A549 (cell line): ENCODE data around the gene VSTM2B. TPM values are rescaled to one million over a fixed set of nuclear protein-coding genes. Genes with fewer than 3 reads are reported as not detected.
A peak's percentile ranks its signal among the peaks of the same experiment; 100 is the strongest.

Experiments
- ATAC-seq, 2 experiments: fragments of 200-7000 bp in 1 of 2; fragments of >200 bp in 1 of 2; cut with Nextera tagmentation in 1 of 2; cut with Tn5 transposase in 1 of 2; 3 replicates each; pipeline versions ENCODE4 v1.8.0 to v1.9.1; 2018 to 2020; ENCODE audit warnings: mild to moderate bottlenecking in 1 of 2, moderate library complexity in 1 of 2
- CTCF ChIA-PET: fragments of 300-600 bp; sonication (Branson Sonifier 250); formaldehyde crosslinking; extraction: SDS; loops from one replicate; lab custom pipeline; 2021; ENCODE audit warnings: antibody characterized with exemption, inconsistent platforms; lab: Yijun Ruan, JAX
- POLR2A ChIA-PET: fragments of 350-600 bp; formaldehyde crosslinking; extraction: SDS; loops from one replicate; lab custom pipeline; 2021; ENCODE audit warnings: antibody characterized with exemption, inconsistent platforms; lab: Yijun Ruan, JAX
- DNase-seq, 2 experiments: peaks; one replicate each; pipeline versions ENCODE4 v3.0.0 to v3.0.0-alpha.2; 2011 to 2016; ENCODE audit warnings: low read depth in 1 of 2, low spot score in 1 of 2
- FAIRE-seq: peaks from 2 replicates; lab custom pipeline; 2011; peaks lifted over from hg19 to GRCh38; lab: Jason Lieb, UNC
- H3K27ac ChIP-seq, 2 experiments: fragments of >200 bp; sonication (Bioruptor Twin); formaldehyde crosslinking; 3 replicates each; pipeline ENCODE4 v1.5.1; 2016 to 2017
- H3K4me1 ChIP-seq: fragments of >200 bp; sonication (Bioruptor Twin); formaldehyde crosslinking; 3 replicates; pipeline ENCODE4 v1.6.1; 2016
- H3K4me2 ChIP-seq: fragments of >200 bp; sonication (Bioruptor Twin); formaldehyde crosslinking; 3 replicates; pipeline ENCODE4 v1.6.1; 2016
- H3K4me3 ChIP-seq: fragments of >200 bp; sonication (Bioruptor Twin); formaldehyde crosslinking; 3 replicates; pipeline ENCODE4 v1.5.1; 2016
- H3K9me3 ChIP-seq: fragments of >200 bp; sonication (Bioruptor Twin); formaldehyde crosslinking; 3 replicates; pipeline ENCODE4 v1.6.1; 2016
- CBX2 ChIP-seq: fragments of 200-600 bp; sonication (generic); IDR thresholded peaks from 2 replicates; pipeline ENCODE4 v1.6.1; 2016; ENCODE audit warnings: low read depth, mild to moderate bottlenecking, borderline replicate concordance
- CBX8 ChIP-seq: fragments of 200-600 bp; sonication (generic); IDR thresholded peaks from 2 replicates; pipeline ENCODE4 v1.6.1; 2016
- CEBPB ChIP-seq, 2 experiments: fragments of >200 bp in 1 of 2; sonication (Bioruptor Twin) in 1 of 2; formaldehyde crosslinking in 1 of 2; IDR thresholded peaks; 2 replicates each; pipeline ENCODE4 v1.6.1; 2012 to 2016
- EHMT2 ChIP-seq: fragments of 200-600 bp; sonication (generic); IDR thresholded peaks from 2 replicates; pipeline ENCODE4 v1.6.1; 2016; ENCODE audit warnings: antibody characterized with exemption, low read depth, mild to moderate bottlenecking, moderate library complexity
- ESRRA ChIP-seq: fragments of 150-350 bp; IDR thresholded peaks from 2 replicates; pipeline ENCODE4 v1.6.1; 2014; ENCODE audit warnings: mild to moderate bottlenecking, low read length, borderline replicate concordance
- FOSB ChIP-seq: fragments of 250-450 bp; sonication (Bioruptor Pico); IDR thresholded peaks from 2 replicates; pipeline ENCODE4 v1.5.0; 2020; ENCODE audit warnings: mild to moderate bottlenecking, moderate library complexity
- FOSL2 ChIP-seq, 2 experiments: fragments of 450-650 bp in 1 of 2; fragments of >200 bp in 1 of 2; sonication (Bioruptor Twin) in 1 of 2; formaldehyde crosslinking; IDR thresholded peaks; 2 replicates each; pipeline versions ENCODE4 v1.5.0 to v1.6.1; 2016 to 2020; ENCODE audit warnings: mild to moderate bottlenecking in 1 of 2, moderate library complexity in 1 of 2
- JUN ChIP-seq, 2 experiments: fragments of >200 bp; sonication (Bioruptor Twin); formaldehyde crosslinking; IDR thresholded peaks; 2 replicates in 1 of 2; 3 replicates in 1 of 2; pipeline ENCODE4 v1.6.1; 2016 to 2017
- JUNB ChIP-seq: fragments of >200 bp; sonication (Bioruptor Twin); formaldehyde crosslinking; IDR thresholded peaks from 2 replicates; pipeline ENCODE4 v1.6.1; 2016
- KDM5A ChIP-seq: fragments of 200-600 bp; sonication (generic); IDR thresholded peaks from 2 replicates; pipeline ENCODE4 v1.6.1; 2016; ENCODE audit warnings: antibody characterized with exemption, mild to moderate bottlenecking
- MAZ ChIP-seq: fragments of 150-350 bp; IDR thresholded peaks from 2 replicates; pipeline ENCODE4 v1.6.1; 2014; ENCODE audit warnings: antibody characterized with exemption, low read depth, low read length, borderline replicate concordance
- MYC ChIP-seq: IDR thresholded peaks from 2 replicates; pipeline ENCODE4 v1.6.1; 2012; ENCODE audit warnings: mild to moderate bottlenecking, inconsistent platforms, low read length, improper control_type of control experiment, borderline replicate concordance
- NR3C1 ChIP-seq: fragments of >200 bp; sonication (Bioruptor Twin); formaldehyde crosslinking; IDR thresholded peaks from 3 replicates; pipeline ENCODE4 v1.6.1; 2017
- RAD21 ChIP-seq, 2 experiments: fragments of >200 bp in 1 of 2; sonication (Bioruptor Twin) in 1 of 2; formaldehyde crosslinking in 1 of 2; IDR thresholded peaks in 1 of 2; conservative IDR thresholded peaks in 1 of 2; 2 replicates in 1 of 2; 3 replicates in 1 of 2; pipeline ENCODE4 v1.6.1; 2012 to 2018; ENCODE audit warnings: inconsistent platforms in 1 of 2
- RARB ChIP-seq: fragments of 250-450 bp; sonication (Bioruptor Pico); IDR thresholded peaks from 2 replicates; pipeline ENCODE4 v1.8.0; 2021; ENCODE audit warnings: mild to moderate bottlenecking, moderate library complexity
- SMC3 ChIP-seq: fragments of >200 bp; sonication (Bioruptor Twin); formaldehyde crosslinking; IDR thresholded peaks from 3 replicates; pipeline ENCODE4 v1.6.1; 2018; ENCODE audit warnings: inconsistent platforms
- TP53 ChIP-seq: fragments of 250-450 bp; sonication (Bioruptor Pico); IDR thresholded peaks from 2 replicates; pipeline ENCODE4 v1.5.0; 2021; ENCODE audit warnings: mild to moderate bottlenecking, moderate library complexity
- ZNF302 ChIP-seq: fragments of 250-450 bp; sonication (Bioruptor Pico); IDR thresholded peaks from 2 replicates; pipeline ENCODE4 v1.9.0; 2021; ENCODE audit warnings: inconsistent platforms, mild to moderate bottlenecking, moderate library complexity
- ZSCAN20 ChIP-seq: fragments of 250-450 bp; sonication (Bioruptor Pico); IDR thresholded peaks from 2 replicates; pipeline ENCODE4 v1.8.0; 2022; ENCODE audit warnings: mild to moderate bottlenecking, moderate library complexity
- WGBS: methylation state at CpG from one replicate; pipeline ENCODE4 v1.1.6; 2017; ENCODE audit errors: missing lambda C conversion rate; 5-methylcytosine and 5-hydroxymethylcytosine counted together
- polyA plus RNA-seq, 4 experiments: library from polyadenylated mRNA; depleted of rRNA in 3 of 4; stranded (reverse); fragments of >200 nt; fragmentation: RNase III in 1 of 4; extraction: RNeasy Plus Mini Kit Qiagen cat#74134 plus additional on column Dnase treatment in 1 of 4; gene quantifications; 2 replicates in 3 of 4; 3 replicates in 1 of 4; pipeline ENCODE4 v1.2.3, GENCODE V29; 2011 to 2017
- TF ChIP-seq, protein P1 (sequence below): IDR thresholded peaks from 2 replicates; pipeline ENCODE4 v1.6.1; 2012
- TF ChIP-seq, protein P2 (sequence below): fragments of 200-600 bp; sonication (generic); IDR thresholded peaks from 2 replicates; pipeline ENCODE4 v1.6.1; 2016; ENCODE audit warnings: antibody characterized with exemption, mild to moderate bottlenecking, moderate library complexity
- TF ChIP-seq, protein P3 (sequence below): fragments of >200 bp; sonication (Bioruptor Twin); formaldehyde crosslinking; IDR thresholded peaks from 3 replicates; pipeline ENCODE4 v1.5.1; 2016

The VSTM2B gene
- polyA plus RNA-seq, 2 of the 4 experiments (the other 2 are of a cell fraction) = not detected

DNA sequence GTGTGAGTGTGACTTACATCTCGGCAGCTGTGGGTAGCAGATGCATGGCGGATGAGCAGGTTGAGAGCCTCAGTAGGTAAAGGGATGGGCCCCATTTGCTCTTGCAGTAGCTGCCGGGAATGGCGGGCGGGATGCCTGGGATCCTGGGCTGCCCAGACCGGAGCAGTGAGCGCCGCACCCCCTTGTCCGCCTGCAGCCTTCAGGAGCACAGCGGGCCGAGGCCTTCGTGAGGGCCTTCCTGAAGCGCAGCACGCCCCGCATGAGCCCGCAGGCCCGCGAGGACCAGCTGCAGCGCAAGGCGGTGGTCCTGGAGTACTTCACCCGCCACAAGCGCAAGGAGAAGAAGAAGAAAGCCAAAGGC is 84.4 kb downstream of the VSTM2B start:
- ChIA-PET POLR2A (interaction anchor here (0.7 to 3.9 kb wide), 5 partner anchors 12 to 105 kb away, joined by 3 to 60 read pairs (median 3); partner anchors contain the start of genes C19orf12 and PLEKHF1), CTCF (interaction anchor here (0.5 to 10.4 kb wide), 62 partner anchors 14 to 1861 kb away, joined by 3 to 490 read pairs (median 6); partner anchors contain the start of genes C19orf12 and PLEKHF1)
- Histone ChIP-seq H3K27ac (no peak overlapping the region), H3K4me2 (no peak overlapping the region), H3K4me1 (peaks cover 9% of the 10 kb centered on the region; the same call in 2 of the 3 replicates), H3K4me3 (no peak overlapping the region), H3K9me3 (no peaks in the 10 kb centered on the region)
- no peak for TF ChIP-seq ESRRA
- TF ChIP-seq CBX8 = no peak
- TF ChIP-seq FOSB = no peak
- TF ChIP-seq EHMT2 = no peak
- no peak for TF ChIP-seq JUNB
- TF ChIP-seq, protein P1, sequence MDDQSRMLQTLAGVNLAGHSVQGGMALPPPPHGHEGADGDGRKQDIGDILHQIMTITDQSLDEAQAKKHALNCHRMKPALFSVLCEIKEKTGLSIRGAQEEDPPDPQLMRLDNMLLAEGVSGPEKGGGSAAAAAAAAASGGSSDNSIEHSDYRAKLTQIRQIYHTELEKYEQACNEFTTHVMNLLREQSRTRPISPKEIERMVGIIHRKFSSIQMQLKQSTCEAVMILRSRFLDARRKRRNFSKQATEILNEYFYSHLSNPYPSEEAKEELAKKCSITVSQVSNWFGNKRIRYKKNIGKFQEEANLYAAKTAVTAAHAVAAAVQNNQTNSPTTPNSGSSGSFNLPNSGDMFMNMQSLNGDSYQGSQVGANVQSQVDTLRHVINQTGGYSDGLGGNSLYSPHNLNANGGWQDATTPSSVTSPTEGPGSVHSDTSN = no peak
- no peak for TF ChIP-seq KDM5A
- no peak for TF ChIP-seq CEBPB (IDR thresholded peaks at IDR 0.05)
- TF ChIP-seq ZNF302 = no peak
- TF ChIP-seq TP53 = no peak
- no peak for TF ChIP-seq FOSL2 (IDR thresholded peaks at IDR 0.05)
- TF ChIP-seq FOSL2 (CRISPR knock-in tag; IDR thresholded peaks at IDR 0.05) = no peak
- TF ChIP-seq CBX2 = no peak
- no peak for TF ChIP-seq MYC
- TF ChIP-seq RARB (CRISPR knock-in tag) = no peak
- no peak for TF ChIP-seq NR3C1
- ATAC-seq (peak in 1 of 2 experiments; percentile 1; a peak in 1 of 6 replicates), DNase-seq (no peak), FAIRE-seq (no peak)
- 77% methylated on average over 22 of the region's 22 CpGs for WGBS

DNA sequence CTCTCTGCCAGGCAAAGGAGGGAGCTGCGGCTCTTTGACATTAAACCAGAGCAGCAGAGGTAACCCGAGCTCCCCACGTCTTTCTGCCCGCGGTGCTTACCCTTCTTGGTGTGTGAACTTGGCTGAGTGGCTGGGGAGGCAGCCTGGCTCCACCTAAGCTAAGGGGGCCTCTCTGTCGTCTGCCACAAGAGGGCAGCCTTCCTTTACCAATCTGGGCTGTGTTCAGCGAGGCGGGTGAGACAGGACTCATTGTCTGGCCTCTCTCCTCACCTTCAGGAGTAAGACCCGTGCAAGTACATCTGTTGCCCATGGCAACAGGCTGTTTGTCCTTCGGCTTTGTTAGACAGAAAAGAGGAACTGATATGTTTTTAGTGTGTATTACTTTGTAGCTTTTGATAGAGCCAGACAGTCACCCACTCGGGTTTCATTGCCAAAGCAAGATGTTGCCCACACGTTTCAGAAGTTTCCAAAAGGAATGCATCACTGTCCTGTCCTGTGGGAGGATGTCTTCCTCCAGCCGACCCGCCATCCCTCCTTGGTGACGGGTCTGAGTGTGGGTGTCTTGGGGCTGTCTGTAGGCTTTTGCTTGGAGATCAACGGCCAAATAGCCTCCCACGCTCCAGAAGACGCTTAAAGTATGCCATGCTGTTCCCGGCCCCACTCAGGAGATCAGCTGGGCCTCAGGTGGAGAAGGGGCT is 84.9 kb downstream of the VSTM2B start:
- DNase-seq (peak; percentile 89 to 96), FAIRE-seq (peak; percentile 91), ATAC-seq (peak; percentile 77 to 90)
- POLR2A ChIA-PET = interaction anchor here (0.7 to 3.9 kb wide), 4 partner anchors 54 to 105 kb away, joined by 3 to 60 read pairs (median 3); partner anchors contain the start of genes C19orf12 and PLEKHF1
- H3K4me3 ChIP-seq = no peak overlapping the region
- H3K27ac ChIP-seq = no peak overlapping the region
- no peak overlapping the region for H3K4me2 ChIP-seq
- 35% methylated on average over 19 of the region's 19 CpGs for WGBS
- TF ChIP-seq, protein P2, sequence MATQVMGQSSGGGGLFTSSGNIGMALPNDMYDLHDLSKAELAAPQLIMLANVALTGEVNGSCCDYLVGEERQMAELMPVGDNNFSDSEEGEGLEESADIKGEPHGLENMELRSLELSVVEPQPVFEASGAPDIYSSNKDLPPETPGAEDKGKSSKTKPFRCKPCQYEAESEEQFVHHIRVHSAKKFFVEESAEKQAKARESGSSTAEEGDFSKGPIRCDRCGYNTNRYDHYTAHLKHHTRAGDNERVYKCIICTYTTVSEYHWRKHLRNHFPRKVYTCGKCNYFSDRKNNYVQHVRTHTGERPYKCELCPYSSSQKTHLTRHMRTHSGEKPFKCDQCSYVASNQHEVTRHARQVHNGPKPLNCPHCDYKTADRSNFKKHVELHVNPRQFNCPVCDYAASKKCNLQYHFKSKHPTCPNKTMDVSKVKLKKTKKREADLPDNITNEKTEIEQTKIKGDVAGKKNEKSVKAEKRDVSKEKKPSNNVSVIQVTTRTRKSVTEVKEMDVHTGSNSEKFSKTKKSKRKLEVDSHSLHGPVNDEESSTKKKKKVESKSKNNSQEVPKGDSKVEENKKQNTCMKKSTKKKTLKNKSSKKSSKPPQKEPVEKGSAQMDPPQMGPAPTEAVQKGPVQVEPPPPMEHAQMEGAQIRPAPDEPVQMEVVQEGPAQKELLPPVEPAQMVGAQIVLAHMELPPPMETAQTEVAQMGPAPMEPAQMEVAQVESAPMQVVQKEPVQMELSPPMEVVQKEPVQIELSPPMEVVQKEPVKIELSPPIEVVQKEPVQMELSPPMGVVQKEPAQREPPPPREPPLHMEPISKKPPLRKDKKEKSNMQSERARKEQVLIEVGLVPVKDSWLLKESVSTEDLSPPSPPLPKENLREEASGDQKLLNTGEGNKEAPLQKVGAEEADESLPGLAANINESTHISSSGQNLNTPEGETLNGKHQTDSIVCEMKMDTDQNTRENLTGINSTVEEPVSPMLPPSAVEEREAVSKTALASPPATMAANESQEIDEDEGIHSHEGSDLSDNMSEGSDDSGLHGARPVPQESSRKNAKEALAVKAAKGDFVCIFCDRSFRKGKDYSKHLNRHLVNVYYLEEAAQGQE = no peak
- TF ChIP-seq TP53 = no peak
- no peak for TF ChIP-seq JUN (IDR thresholded peaks at IDR 0.05)
- TF ChIP-seq ZSCAN20 = no peak
- TF ChIP-seq, protein P3, sequence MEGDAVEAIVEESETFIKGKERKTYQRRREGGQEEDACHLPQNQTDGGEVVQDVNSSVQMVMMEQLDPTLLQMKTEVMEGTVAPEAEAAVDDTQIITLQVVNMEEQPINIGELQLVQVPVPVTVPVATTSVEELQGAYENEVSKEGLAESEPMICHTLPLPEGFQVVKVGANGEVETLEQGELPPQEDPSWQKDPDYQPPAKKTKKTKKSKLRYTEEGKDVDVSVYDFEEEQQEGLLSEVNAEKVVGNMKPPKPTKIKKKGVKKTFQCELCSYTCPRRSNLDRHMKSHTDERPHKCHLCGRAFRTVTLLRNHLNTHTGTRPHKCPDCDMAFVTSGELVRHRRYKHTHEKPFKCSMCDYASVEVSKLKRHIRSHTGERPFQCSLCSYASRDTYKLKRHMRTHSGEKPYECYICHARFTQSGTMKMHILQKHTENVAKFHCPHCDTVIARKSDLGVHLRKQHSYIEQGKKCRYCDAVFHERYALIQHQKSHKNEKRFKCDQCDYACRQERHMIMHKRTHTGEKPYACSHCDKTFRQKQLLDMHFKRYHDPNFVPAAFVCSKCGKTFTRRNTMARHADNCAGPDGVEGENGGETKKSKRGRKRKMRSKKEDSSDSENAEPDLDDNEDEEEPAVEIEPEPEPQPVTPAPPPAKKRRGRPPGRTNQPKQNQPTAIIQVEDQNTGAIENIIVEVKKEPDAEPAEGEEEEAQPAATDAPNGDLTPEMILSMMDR = peak; percentile 98
- TF ChIP-seq RAD21 (conservative IDR thresholded peaks at IDR 0.05 in 1 of 2, IDR thresholded peaks at IDR 0.05 in 1 of 2) = peak; percentile 91 to 98
- 0 out of 2 replicates have a peak, but pooled peaks have one; percentile 30 for TF ChIP-seq MAZ
- peak; percentile 84 for TF ChIP-seq SMC3
- TF ChIP-seq, all 56 proteins: peak for 4
- CTCF ChIA-PET = interaction anchor here (0.5 to 10.4 kb wide), 71 partner anchors 14 to 1861 kb away, joined by 3 to 490 read pairs (median 4); partner anchors contain the start of genes C19orf12 and PLEKHF1
- H3K4me1 ChIP-seq = peaks cover 7% of the 10 kb centered on the region; the same call in 1 of the 3 replicates
- H3K9me3 ChIP-seq = no peaks in the 10 kb centered on the region
